HL-60 (cell line): ENCODE data around the gene PRKCE.

ENCODE experiments used
- DNase-seq, 2 experiments: peaks; one replicate each; pipeline ENCODE4 v3.0.0-alpha.2; 2010 to 2020; ENCODE audit warnings: low read depth in 1 of 2, low spot score in 1 of 2
- H3K27ac ChIP-seq: fragments of 250-450 bp; sonication (Bioruptor Pico); replicated peaks from 2 replicates; pipeline ENCODE4 v1.5.1; 2020; ENCODE audit warnings: mild to moderate bottlenecking, moderate library complexity
- H3K27me3 ChIP-seq: fragments of 250-450 bp; sonication (Bioruptor Pico); 2 replicates; pipeline ENCODE4 v1.5.1; 2021; ENCODE audit warnings: mild to moderate bottlenecking, moderate library complexity; ENCODE audit not compliant: insufficient read depth, poor library complexity, severe bottlenecking
- H3K4me3 ChIP-seq: replicated peaks from 2 replicates; pipeline ENCODE4 v1.5.1; 2011; ENCODE audit warnings: mild to moderate bottlenecking, control low read depth, low read length; ENCODE audit not compliant: insufficient read depth
- GABPA ChIP-seq: IDR thresholded peaks from 2 replicates; pipeline ENCODE4 v1.6.1; 2012; ENCODE audit warnings: low read depth
- POLR2AphosphoS5 ChIP-seq: IDR thresholded peaks from 2 replicates; pipeline ENCODE4 v1.6.1; 2012; ENCODE audit warnings: low read depth
- SPI1 ChIP-seq: IDR thresholded peaks from 2 replicates; pipeline ENCODE4 v1.6.1; 2012; ENCODE audit warnings: low read depth, mild to moderate bottlenecking, borderline replicate concordance
- TF ChIP-seq, protein P1 (sequence below): IDR thresholded peaks from one replicate; pipeline ENCODE4 v1.5.1; 2011; ENCODE audit warnings: low read length, control low read depth, inconsistent platforms; ENCODE audit not compliant: insufficient read depth
- TF ChIP-seq, protein P2 (sequence below): IDR thresholded peaks from 2 replicates; pipeline ENCODE4 v1.6.1; 2012; ENCODE audit warnings: low read depth; ENCODE audit not compliant: insufficient replicate concordance

Gene PRKCE

DNA sequence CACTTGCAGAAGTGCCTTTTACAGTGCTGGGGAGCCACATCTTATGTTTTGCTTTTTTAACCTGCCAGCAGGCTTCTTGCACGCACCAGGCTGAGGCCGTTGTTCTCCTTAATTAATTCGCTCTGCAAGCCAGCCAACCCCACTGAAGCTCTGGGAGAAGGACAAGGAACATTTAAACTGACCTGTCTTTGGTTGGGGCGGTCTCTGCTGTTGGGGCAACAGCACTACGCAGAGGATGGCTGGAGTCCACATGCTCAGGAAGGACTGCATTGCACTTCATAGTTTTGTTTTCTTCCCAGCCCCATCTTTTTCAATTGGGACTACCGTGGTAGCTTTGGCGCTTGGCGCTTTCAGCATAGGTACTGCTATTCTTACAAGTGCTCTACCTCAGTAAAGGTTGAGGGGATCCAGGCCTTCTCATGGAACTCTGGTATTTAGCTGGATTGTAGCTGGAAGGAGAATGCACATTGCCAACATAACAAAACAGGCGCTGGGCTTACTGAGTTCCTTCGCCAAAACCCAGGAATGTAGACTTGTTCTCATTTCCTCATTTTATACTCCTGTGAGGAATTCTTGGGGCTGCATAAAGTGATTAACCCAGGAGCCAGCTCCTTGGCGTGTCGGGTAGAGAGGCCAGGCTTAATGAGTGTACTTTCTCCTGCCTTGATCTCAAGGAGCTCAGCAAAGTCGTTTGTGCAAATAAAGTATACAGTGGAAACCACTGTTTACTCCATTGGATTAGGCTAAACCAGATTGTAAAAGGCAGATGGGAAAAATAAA, 146.2 kb downstream of the PRKCE start:
- no peak for DNase-seq

DNA sequence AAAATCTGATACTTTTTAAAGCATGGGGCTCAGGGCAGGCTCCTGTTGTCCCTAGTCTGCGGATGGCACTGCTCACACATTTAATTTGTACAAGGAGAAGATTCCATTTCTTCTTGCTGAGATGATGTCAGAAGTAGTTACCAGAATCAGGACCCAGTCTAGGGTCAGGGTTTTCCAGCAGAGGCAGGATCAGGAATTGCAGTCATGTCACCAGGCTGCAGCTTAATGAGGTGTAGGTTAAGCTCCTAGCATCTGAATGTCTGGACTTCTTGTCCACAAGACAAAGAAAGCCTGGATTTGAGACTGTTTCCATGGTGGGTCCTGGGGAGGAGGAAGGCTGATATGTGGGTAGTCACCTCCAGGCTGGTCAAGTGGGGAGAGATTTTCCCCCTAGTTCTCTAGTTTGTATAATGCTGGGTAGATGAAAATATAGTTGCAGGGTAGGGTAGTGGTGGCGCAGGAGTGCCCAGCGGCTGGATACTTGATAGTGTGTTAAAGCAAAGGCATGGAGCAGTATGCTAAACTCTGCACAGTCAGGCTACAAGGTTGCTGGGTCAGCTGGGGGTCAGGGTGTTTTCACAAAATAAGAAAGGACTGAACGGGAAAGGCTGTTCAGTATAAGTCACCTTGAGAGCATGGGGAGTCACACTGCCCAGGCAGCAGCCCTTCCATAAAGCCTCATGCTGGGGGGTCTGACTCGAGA, 148.4 kb downstream of the PRKCE start:
- DNase-seq = no peak
- Histone ChIP-seq H3K27ac (no peak overlapping the region), H3K4me3 (no peak overlapping the region), H3K27me3 (no peaks in the 10 kb centered on the region)
- TF ChIP-seq POLR2AphosphoS5 (no peak), GABPA (no peak), SPI1 (no peak)
- TF ChIP-seq, protein P1, sequence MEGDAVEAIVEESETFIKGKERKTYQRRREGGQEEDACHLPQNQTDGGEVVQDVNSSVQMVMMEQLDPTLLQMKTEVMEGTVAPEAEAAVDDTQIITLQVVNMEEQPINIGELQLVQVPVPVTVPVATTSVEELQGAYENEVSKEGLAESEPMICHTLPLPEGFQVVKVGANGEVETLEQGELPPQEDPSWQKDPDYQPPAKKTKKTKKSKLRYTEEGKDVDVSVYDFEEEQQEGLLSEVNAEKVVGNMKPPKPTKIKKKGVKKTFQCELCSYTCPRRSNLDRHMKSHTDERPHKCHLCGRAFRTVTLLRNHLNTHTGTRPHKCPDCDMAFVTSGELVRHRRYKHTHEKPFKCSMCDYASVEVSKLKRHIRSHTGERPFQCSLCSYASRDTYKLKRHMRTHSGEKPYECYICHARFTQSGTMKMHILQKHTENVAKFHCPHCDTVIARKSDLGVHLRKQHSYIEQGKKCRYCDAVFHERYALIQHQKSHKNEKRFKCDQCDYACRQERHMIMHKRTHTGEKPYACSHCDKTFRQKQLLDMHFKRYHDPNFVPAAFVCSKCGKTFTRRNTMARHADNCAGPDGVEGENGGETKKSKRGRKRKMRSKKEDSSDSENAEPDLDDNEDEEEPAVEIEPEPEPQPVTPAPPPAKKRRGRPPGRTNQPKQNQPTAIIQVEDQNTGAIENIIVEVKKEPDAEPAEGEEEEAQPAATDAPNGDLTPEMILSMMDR = no peak
- TF ChIP-seq, protein P2, sequence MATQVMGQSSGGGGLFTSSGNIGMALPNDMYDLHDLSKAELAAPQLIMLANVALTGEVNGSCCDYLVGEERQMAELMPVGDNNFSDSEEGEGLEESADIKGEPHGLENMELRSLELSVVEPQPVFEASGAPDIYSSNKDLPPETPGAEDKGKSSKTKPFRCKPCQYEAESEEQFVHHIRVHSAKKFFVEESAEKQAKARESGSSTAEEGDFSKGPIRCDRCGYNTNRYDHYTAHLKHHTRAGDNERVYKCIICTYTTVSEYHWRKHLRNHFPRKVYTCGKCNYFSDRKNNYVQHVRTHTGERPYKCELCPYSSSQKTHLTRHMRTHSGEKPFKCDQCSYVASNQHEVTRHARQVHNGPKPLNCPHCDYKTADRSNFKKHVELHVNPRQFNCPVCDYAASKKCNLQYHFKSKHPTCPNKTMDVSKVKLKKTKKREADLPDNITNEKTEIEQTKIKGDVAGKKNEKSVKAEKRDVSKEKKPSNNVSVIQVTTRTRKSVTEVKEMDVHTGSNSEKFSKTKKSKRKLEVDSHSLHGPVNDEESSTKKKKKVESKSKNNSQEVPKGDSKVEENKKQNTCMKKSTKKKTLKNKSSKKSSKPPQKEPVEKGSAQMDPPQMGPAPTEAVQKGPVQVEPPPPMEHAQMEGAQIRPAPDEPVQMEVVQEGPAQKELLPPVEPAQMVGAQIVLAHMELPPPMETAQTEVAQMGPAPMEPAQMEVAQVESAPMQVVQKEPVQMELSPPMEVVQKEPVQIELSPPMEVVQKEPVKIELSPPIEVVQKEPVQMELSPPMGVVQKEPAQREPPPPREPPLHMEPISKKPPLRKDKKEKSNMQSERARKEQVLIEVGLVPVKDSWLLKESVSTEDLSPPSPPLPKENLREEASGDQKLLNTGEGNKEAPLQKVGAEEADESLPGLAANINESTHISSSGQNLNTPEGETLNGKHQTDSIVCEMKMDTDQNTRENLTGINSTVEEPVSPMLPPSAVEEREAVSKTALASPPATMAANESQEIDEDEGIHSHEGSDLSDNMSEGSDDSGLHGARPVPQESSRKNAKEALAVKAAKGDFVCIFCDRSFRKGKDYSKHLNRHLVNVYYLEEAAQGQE = no peak

More for the DNA sequence above, 146.2 kb downstream of the PRKCE start:
- H3K27ac ChIP-seq = no peak overlapping the region
- no peaks in the 10 kb centered on the region for H3K27me3 ChIP-seq
- TF ChIP-seq, protein P1 = no peak
- TF ChIP-seq SPI1 (no peak), POLR2AphosphoS5 (no peak), GABPA (no peak)
- TF ChIP-seq, protein P2 = no peak
- no peak overlapping the region for H3K4me3 ChIP-seq

DNA sequence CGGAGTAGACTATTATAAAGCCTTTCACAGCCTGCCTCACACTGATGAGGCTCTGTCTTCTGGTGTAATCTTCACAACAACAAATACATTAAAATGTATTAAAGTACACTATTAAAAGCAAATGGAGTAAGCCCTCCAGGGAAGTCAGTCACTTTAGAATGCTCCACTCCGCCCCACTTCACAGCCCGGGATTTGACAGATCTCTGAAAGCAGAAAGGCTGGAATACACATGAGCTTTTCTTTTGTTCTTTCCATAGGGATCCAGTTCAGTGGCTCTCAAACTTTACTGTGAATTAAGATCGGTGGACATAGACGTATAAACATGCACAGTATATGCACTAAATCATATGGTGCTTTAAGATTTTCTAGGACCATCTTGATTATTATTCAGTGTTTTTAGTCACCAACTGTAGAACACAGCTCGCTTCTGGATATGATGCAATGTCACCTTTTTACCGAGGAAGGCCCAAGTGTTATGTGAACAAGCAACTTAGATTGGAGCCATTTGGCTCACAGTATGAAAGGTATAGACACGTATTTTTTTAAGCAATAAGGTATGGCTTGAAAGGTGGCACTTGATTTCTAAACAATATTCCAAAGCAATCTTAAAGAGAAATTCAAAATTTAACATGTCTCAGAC, 151.1 kb downstream of the PRKCE start:
- TF ChIP-seq SPI1 = no peak
- DNase-seq = no peak
- H3K27me3 ChIP-seq = no peaks in the 10 kb centered on the region
- no peak overlapping the region for H3K4me3 ChIP-seq
- no peak overlapping the region for H3K27ac ChIP-seq
